ENCODE data around the gene PACRG. TPM values are rescaled to one million over a fixed set of nuclear protein-coding genes. Genes with fewer than 3 reads are reported as not detected.

The PACRG gene
- total and polyA plus RNA-seq, 2 experiments from 2014 or later: 0.17 to 0.68 TPM

DNA sequence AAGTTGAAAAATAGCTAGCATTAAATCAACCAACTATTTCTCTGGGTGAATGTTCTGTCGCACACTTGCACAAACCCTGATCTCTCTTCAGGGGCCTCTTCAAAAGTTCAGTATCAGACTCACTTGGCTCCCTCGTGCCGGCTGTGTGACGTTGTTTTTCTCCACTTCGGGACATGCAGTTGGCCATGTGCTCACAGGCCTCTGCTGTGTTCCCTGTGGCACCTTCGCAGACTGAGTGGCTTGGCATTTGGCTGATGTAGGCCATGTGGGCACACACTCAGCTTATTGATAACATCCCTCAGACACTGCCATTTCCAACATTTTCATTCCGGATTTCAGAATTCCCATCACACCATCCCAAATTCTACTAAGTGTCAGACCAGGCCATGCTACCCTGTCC is 49.3 kb downstream of the PACRG start:
- peaks cover 13% of the 10 kb centered on the region; the same call in 2 of the 3 replicates for H3K9me3 Mint-ChIP-seq
- H3K4me3 Mint-ChIP-seq: no peak overlapping the region
- TF ChIP-seq, protein P1, sequence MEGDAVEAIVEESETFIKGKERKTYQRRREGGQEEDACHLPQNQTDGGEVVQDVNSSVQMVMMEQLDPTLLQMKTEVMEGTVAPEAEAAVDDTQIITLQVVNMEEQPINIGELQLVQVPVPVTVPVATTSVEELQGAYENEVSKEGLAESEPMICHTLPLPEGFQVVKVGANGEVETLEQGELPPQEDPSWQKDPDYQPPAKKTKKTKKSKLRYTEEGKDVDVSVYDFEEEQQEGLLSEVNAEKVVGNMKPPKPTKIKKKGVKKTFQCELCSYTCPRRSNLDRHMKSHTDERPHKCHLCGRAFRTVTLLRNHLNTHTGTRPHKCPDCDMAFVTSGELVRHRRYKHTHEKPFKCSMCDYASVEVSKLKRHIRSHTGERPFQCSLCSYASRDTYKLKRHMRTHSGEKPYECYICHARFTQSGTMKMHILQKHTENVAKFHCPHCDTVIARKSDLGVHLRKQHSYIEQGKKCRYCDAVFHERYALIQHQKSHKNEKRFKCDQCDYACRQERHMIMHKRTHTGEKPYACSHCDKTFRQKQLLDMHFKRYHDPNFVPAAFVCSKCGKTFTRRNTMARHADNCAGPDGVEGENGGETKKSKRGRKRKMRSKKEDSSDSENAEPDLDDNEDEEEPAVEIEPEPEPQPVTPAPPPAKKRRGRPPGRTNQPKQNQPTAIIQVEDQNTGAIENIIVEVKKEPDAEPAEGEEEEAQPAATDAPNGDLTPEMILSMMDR (conservative IDR thresholded peaks at IDR 0.05; ENCODE audit: low read depth in 2 of 2): no peak
- TF ChIP-seq NANOG (IDR thresholded peaks at IDR 0.05; ENCODE audit: borderline replicate concordance) (no peak), POLR2AphosphoS5 (IDR thresholded peaks at IDR 0.05; ENCODE audit: low read depth) (no peak), CREB1 (CRISPR knock-in tag; IDR thresholded peaks at IDR 0.05; ENCODE audit: low read depth) (no peak)
- no peaks in the 10 kb centered on the region for H3F3A ChIP-seq (replicated peaks; ENCODE audit: low read depth)
- H3K27ac ChIP-seq (ENCODE audit: low read depth): no peak overlapping the region
- no peaks in the 10 kb centered on the region for H3K4me1 ChIP-seq (ENCODE audit: insufficient read depth)
- no peaks in the 10 kb centered on the region for H3K36me3 ChIP-seq (ENCODE audit: insufficient read depth)
- H3K27ac Mint-ChIP-seq: no peak overlapping the region
- no peak overlapping the region for H3K4me2 ChIP-seq
- H3K27me3 ChIP-seq (ENCODE audit: insufficient read depth): no peaks in the 10 kb centered on the region
- no peak overlapping the region for H2AFZ ChIP-seq
- no peaks in the 10 kb centered on the region for H3K9me2 ChIP-seq (ENCODE audit: insufficient read depth)
- no peaks in the 10 kb centered on the region for H3K4me1 Mint-ChIP-seq
- no peaks in the 10 kb centered on the region for H3K79me2 ChIP-seq (replicated peaks; ENCODE audit: insufficient read depth)
- DNase-seq (ENCODE audit: low spot score) (no peak), ATAC-seq (no peak)
- H3K27me3 Mint-ChIP-seq (ENCODE audit: insufficient read depth, low read depth, poor library complexity): peaks cover 1% of the 10 kb centered on the region
- peaks cover 4% of the 10 kb centered on the region; the same call in 2 of the 3 replicates for H3K36me3 Mint-ChIP-seq (ENCODE audit: low read depth)
- H3K4me3 ChIP-seq: no peak overlapping the region
- no peaks in the 10 kb centered on the region for H4K20me1 ChIP-seq (replicated peaks; ENCODE audit: insufficient read depth)

DNA sequence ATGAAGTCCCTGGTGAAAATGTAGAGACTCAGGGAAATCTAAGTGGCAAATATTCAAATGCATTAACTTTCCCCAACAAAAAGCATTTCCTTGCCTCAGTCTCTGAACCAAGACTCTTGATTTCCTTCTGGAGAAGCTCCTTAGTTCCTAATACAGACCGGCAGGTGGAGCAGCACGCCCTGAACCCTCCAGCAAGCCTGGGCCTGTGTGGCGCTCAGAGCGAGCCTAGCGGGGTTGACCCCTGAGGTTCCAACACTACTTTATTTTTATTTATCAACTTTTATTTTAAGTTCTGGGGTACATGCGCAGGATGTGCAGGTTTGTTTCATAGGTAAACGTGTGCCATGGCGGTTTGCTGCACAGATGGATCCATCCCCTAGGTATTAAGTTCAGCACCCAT is 50.8 kb downstream of the PACRG start:
- Mint-ChIP-seq H3K27me3 (ENCODE audit: insufficient read depth, low read depth, poor library complexity) (no peaks in the 10 kb centered on the region), H3K36me3 (ENCODE audit: low read depth) (peaks cover 4% of the 10 kb centered on the region; the same call in 2 of the 3 replicates), H3K4me3 (no peak overlapping the region), H3K4me1 (no peaks in the 10 kb centered on the region), H3K27ac (no peak overlapping the region), H3K9me3 (peaks cover 13% of the 10 kb centered on the region; the same call in 2 of the 3 replicates)
- H3K4me2 ChIP-seq: no peak overlapping the region
- no peak overlapping the region for H3K27ac ChIP-seq (ENCODE audit: low read depth)
- no peak overlapping the region for H2AFZ ChIP-seq
- H3K79me2 ChIP-seq (replicated peaks; ENCODE audit: insufficient read depth): no peaks in the 10 kb centered on the region
- H3K4me1 ChIP-seq (ENCODE audit: insufficient read depth): no peaks in the 10 kb centered on the region
- DNase-seq (ENCODE audit: low spot score) (peak; percentile 6), ATAC-seq (no peak)
- TF ChIP-seq, protein P1 (conservative IDR thresholded peaks at IDR 0.05; ENCODE audit: low read depth in 2 of 2): peak; percentile 30 to 39; a peak in 2 of 4 replicates
- TF ChIP-seq CREB1 (CRISPR knock-in tag; IDR thresholded peaks at IDR 0.05; ENCODE audit: low read depth): no peak
- H3K36me3 ChIP-seq (ENCODE audit: insufficient read depth): no peaks in the 10 kb centered on the region
- H3K27me3 ChIP-seq (ENCODE audit: insufficient read depth): no peaks in the 10 kb centered on the region
- H4K20me1 ChIP-seq (replicated peaks; ENCODE audit: insufficient read depth): no peaks in the 10 kb centered on the region
- H3F3A ChIP-seq (replicated peaks; ENCODE audit: low read depth): no peaks in the 10 kb centered on the region
- no peaks in the 10 kb centered on the region for H3K9me2 ChIP-seq (ENCODE audit: insufficient read depth)
- no peak overlapping the region for H3K4me3 ChIP-seq

DNA sequence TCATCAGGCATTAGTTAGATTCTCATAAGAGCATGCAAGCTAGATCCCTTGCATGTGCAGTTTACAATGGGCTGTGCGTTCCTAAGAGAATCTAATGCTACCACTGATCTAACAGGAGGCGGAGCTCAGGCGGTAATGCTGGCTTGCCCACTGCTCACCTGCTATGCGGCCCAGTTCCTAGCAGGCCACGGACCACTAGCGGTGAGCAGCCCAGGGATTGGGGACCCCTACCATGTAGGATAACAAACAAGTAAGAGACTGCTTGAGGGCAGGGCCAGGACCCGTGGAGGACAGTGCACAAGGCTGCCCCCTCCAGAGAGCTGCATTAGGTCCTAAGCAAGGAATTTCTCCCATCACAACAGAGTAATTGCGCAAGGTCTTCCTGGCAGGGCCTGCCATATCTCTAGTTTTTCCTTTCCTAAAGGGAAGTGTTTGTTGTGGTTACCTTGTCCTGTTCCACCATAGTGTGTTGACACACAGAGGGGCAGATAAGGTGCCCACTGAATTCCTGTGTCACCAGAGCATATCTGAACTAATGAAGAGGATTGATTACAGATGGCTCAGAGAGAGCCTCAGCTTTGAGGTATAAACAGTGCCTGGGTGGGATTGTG is 58.0 kb downstream of the PACRG start:
- no peaks in the 10 kb centered on the region for H3K36me3 ChIP-seq (ENCODE audit: insufficient read depth)
- H3K4me3 Mint-ChIP-seq: no peak overlapping the region
- H4K20me1 ChIP-seq (replicated peaks; ENCODE audit: insufficient read depth): no peaks in the 10 kb centered on the region
- H3K4me2 ChIP-seq: no peak overlapping the region
- DNase-seq (ENCODE audit: low spot score) (peak; percentile 6), ATAC-seq (no peak)
- no peaks in the 10 kb centered on the region for H3K27me3 ChIP-seq (ENCODE audit: insufficient read depth)
- no peaks in the 10 kb centered on the region for H3K4me1 ChIP-seq (ENCODE audit: insufficient read depth)
- no peaks in the 10 kb centered on the region for H3F3A ChIP-seq (replicated peaks; ENCODE audit: low read depth)
- H3K36me3 Mint-ChIP-seq (ENCODE audit: low read depth): no peaks in the 10 kb centered on the region; the same call in 2 of the 3 replicates
- H3K27ac ChIP-seq (ENCODE audit: low read depth): no peak overlapping the region
- no peaks in the 10 kb centered on the region for H3K9me2 ChIP-seq (ENCODE audit: insufficient read depth)
- H3K4me3 ChIP-seq: no peak overlapping the region
- H3K27ac Mint-ChIP-seq: no peak overlapping the region
- H3K79me2 ChIP-seq (replicated peaks; ENCODE audit: insufficient read depth): no peaks in the 10 kb centered on the region
- no peak overlapping the region for H2AFZ ChIP-seq
- TF ChIP-seq JUNB (IDR thresholded peaks at IDR 0.05; ENCODE audit: unreplicated experiment): no peak
- no peaks in the 10 kb centered on the region for H3K4me1 Mint-ChIP-seq
- H3K27me3 Mint-ChIP-seq (ENCODE audit: insufficient read depth, low read depth, poor library complexity): no peaks in the 10 kb centered on the region
- peaks cover 11% of the 10 kb centered on the region for H3K9me3 Mint-ChIP-seq
